Pancreas (tissue), 10 donors: ENCODE data around the gene C12orf60. TPM values are rescaled to one million over a fixed set of nuclear protein-coding genes. Genes with fewer than 3 reads are reported as not detected.

Source experiments
- ATAC-seq, 4 donors: fragments of 200-7000 bp; cut with Tn5 transposase; one replicate each; pipeline versions ENCODE4 v1.8.0 to v1.9.1; 2020; ENCODE audit warnings: mild to moderate bottlenecking in 4 of 4, moderate library complexity in 4 of 4
- DNase-seq, 6 donors: peaks; one replicate each; pipeline ENCODE4 v3.0.0-alpha.2; 2020
- FAIRE-seq: peaks from 2 replicates; lab custom pipeline; 2012; peaks lifted over from hg19 to GRCh38; lab: Jason Lieb, UNC
- H3K27ac ChIP-seq, 4 donors: fragments of 200-600 bp; sonication (generic); 1 replicate in 3 of 4; 2 replicates in 1 of 4; pipeline versions ENCODE4 v1.5.0 to v1.8.0; 2020
- H3K27me3 ChIP-seq, 4 donors: fragments of 200-600 bp; one replicate each; pipeline ENCODE4 v1.8.0; 2021
- H3K36me3 ChIP-seq, 3 donors: fragments of 200-600 bp; sonication (generic) in 1 of 3; one replicate each; pipeline versions ENCODE4 v1.5.0 to v1.8.0; 2020 to 2021
- H3K4me1 ChIP-seq, 3 donors: fragments of 200-600 bp; one replicate each; pipeline ENCODE4 v1.8.0; 2021
- H3K4me3 ChIP-seq, 4 donors: fragments of 200-600 bp; sonication (generic) in 2 of 4; one replicate each; pipeline versions ENCODE4 v1.5.0 to v1.8.0; 2020 to 2021
- H3K9me3 ChIP-seq, 4 donors: fragments of 200-600 bp; one replicate each; pipeline ENCODE4 v1.8.0; 2021
- CTCF ChIP-seq, 4 donors: fragments of 200-600 bp; sonication (generic) in 3 of 4; IDR thresholded peaks; one replicate each; pipeline versions ENCODE4 v1.5.0 to v1.8.0; 2021; ENCODE audit warnings: antibody characterized with exemption in 4 of 4
- WGBS, 2 donors: extraction: QIAGEN DNeasy Blood & Tissue Kit; methylation state at CpG; one replicate each; pipeline ENCODE4 v1.1.7; 2013; 5-methylcytosine and 5-hydroxymethylcytosine counted together
- intact Hi-C, 3 donors: fragments of 100-400 bp; cut with DNase I; formaldehyde crosslinking; loops; one replicate each; pipeline versions ENCODE4 v1.11.1 to v1.14.2; 2022
- polyA plus RNA-seq, 2 donors: library from polyadenylated mRNA; stranded (reverse); fragments of 200-250 nt; gene quantifications; one replicate each; pipeline ENCODE4 v1.2.3, GENCODE V29; 2013
- total RNA-seq, 6 donors: library from RNA; stranded (reverse); fragmentation: NEBNext Ultra II Directional in 4 of 6; extraction: Animal tissue kit (Norgen Biotek cat#: 25700) in 4 of 6; gene quantifications; one replicate each; pipeline versions ENCODE4 v1.2.1 to v1.2.4, GENCODE V29; 2021 to 2023
- donor health status: healthy with polysubstance abuse.
- donor health status: DM: no; HTN: no; CAD: no; lungs with moderate emphysema.
- donor health status: DM: no; HTN: no; CAD: no.
- donor health status: control.
- donor health status: control.
- donor health status: Bipolar disorder and iron deficiency.
- donor health status: DM: yes; HTN: yes; CAD: no.
- donor health status: DM: no; HTN: no; CAD: no.
- donor health status: DM: no; HTN: no; CAD: no.
- donor health status: DM: yes; HTN: yes; CAD: no.

Gene C12orf60
- total and polyA plus RNA-seq, 8 donors = 0.28 to 1.0 (median 0.62) TPM

GRCh38 chr12:14868916-14869506 is 65.5 kb downstream of the C12orf60 start:
- no peak for DNase-seq
- Histone ChIP-seq H3K9me3 (no peaks in the 10 kb centered on the region), H3K4me3 (no peak overlapping the region), H3K36me3 (no peaks in the 10 kb centered on the region), H3K27ac (no peak overlapping the region), H3K27me3 (no peaks in the 10 kb centered on the region), H3K4me1 (no peaks in the 10 kb centered on the region)
- WGBS, 2 donors = 86 to 96% methylated on average over 3 of the region's 3 CpGs
- FAIRE-seq = no peak
- no peak for TF ChIP-seq CTCF (IDR thresholded peaks at IDR 0.05)
- no peak for ATAC-seq
- intact Hi-C loops = no loop called here

DNA sequence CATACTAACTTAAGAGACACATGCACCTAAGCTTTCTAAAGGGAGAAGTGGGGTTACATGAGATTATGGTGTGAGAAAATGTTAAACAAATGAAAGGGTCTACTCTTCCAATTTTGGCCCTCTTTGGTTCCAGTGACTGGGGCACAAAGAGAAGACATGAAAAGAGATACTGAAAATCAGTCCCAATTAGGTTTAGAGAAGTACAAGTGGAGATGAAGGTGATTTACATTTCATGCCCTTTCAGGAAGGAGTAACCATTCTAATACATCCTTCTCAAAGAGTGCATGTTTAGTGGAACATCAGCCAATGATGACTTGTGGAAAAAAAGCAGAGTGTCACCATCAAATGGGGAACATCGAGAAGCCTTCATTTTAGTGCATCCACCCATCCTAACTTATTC is 67.8 kb downstream of the C12orf60 start:
- DNase-seq (no peak), ATAC-seq (no peak), FAIRE-seq (no peak)
- no peak for TF ChIP-seq CTCF (IDR thresholded peaks at IDR 0.05)
- no peaks in the 10 kb centered on the region for H3K27me3 ChIP-seq
- no peaks in the 10 kb centered on the region for H3K9me3 ChIP-seq
- H3K36me3 ChIP-seq = no peaks in the 10 kb centered on the region
- 91 to 100% methylated on average over 1 of the region's 1 CpG for WGBS, 2 donors
- intact Hi-C loops = no loop called here
- no peak overlapping the region for H3K4me3 ChIP-seq
- H3K27ac ChIP-seq = no peak overlapping the region
- H3K4me1 ChIP-seq = no peaks in the 10 kb centered on the region

- FAIRE-seq (no peak), DNase-seq (no peak)
- 79 to 90% methylated on average over 1 of the region's 1 CpG for WGBS, 2 donors
Measured at GRCh38 chr12:14871886-14872285, 68.4 kb downstream of the C12orf60 start.

GRCh38 chr12:14873440-14874185 is 70.1 kb downstream of the C12orf60 start:
- Histone ChIP-seq H3K9me3 (no peaks in the 10 kb centered on the region), H3K4me1 (no peaks in the 10 kb centered on the region), H3K27me3 (no peaks in the 10 kb centered on the region), H3K36me3 (no peaks in the 10 kb centered on the region), H3K4me3 (no peak overlapping the region), H3K27ac (no peak overlapping the region)
- ATAC-seq = no peak
- intact Hi-C loops = no loop called here
- WGBS, 2 donors = 81% methylated on average over 1 of the region's 1 CpG
- no peak for FAIRE-seq
- TF ChIP-seq CTCF (IDR thresholded peaks at IDR 0.05) = no peak
- no peak for DNase-seq

More at GRCh38 chr12:14871886-14872285, 68.4 kb downstream of the C12orf60 start:
- Histone ChIP-seq H3K27ac (no peak overlapping the region), H3K4me3 (no peak overlapping the region), H3K27me3 (no peaks in the 10 kb centered on the region), H3K4me1 (no peaks in the 10 kb centered on the region), H3K9me3 (no peaks in the 10 kb centered on the region), H3K36me3 (no peaks in the 10 kb centered on the region)
- no peak for TF ChIP-seq CTCF (IDR thresholded peaks at IDR 0.05)
- no peak for ATAC-seq
- intact Hi-C loops = no loop called here

Other genes with a start within 250 kb of the C12orf60 start
- 10 to 100 TPM in 5 of 6 donors, 1 to 10 TPM in 1; 8.7 to 35.4 (median 12.5) TPM for gene PLBD1, start 235.8 kb upstream of the C12orf60 start, total RNA-seq
- gene PLBD1, start 235.8 kb upstream of the C12orf60 start, polyA plus RNA-seq = 1 to 10 TPM; 3.2 to 4.1 TPM
- gene GUCY2C, start 107.1 kb upstream of the C12orf60 start, total RNA-seq = under 1 TPM in 1 of 6 donors, not detected in 5; 0.08 TPM
- gene GUCY2C, start 107.1 kb upstream of the C12orf60 start, polyA plus RNA-seq = under 1 TPM in 1 of 2 donors, not detected in 1; 0.02 TPM
- gene WBP11, start 192 bp upstream of the C12orf60 start, total RNA-seq = 10 to 100 TPM; 12.5 to 28.5 (median 23.2) TPM
- gene WBP11, start 192 bp upstream of the C12orf60 start, polyA plus RNA-seq = 10 to 100 TPM in 1 of 2 donors, 1 to 10 TPM in 1; 7.9 to 14.6 TPM
- under 1 TPM in 3 of 6 donors, not detected in 3; 0.12 to 0.19 (median 0.15) TPM for gene SMCO3, start 10.5 kb downstream of the C12orf60 start, total RNA-seq
- gene SMCO3, start 10.5 kb downstream of the C12orf60 start, polyA plus RNA-seq = under 1 TPM; 0.21 to 0.30 TPM
- 1 to 10 TPM in 3 of 6 donors, under 1 TPM in 3; 0.25 to 7.2 (median 1.1) TPM for gene ART4, start 39.9 kb downstream of the C12orf60 start, total RNA-seq
- gene ART4, start 39.9 kb downstream of the C12orf60 start, polyA plus RNA-seq = under 1 TPM; 0.38 to 0.63 TPM
- gene MGP, start 82.2 kb downstream of the C12orf60 start, total RNA-seq = 100 to 1,000 TPM in 2 of 6 donors, 10 to 100 TPM in 4; 30.3 to 179 (median 57.9) TPM
- 100 to 1,000 TPM in 1 of 2 donors, 10 to 100 TPM in 1; 75.6 to 112 TPM for gene MGP, start 82.2 kb downstream of the C12orf60 start, polyA plus RNA-seq
- gene ERP27, start 134.9 kb downstream of the C12orf60 start, total RNA-seq = 100 to 1,000 TPM in 4 of 6 donors, 10 to 100 TPM in 2; 87.2 to 267 (median 128) TPM
- 10 to 100 TPM; 41.8 to 61.3 TPM for gene ERP27, start 134.9 kb downstream of the C12orf60 start, polyA plus RNA-seq
- gene ARHGDIB, start 157.9 kb downstream of the C12orf60 start, total RNA-seq = 10 to 100 TPM in 4 of 6 donors, 1 to 10 TPM in 2; 5.8 to 54.8 (median 15.8) TPM
- 10 to 100 TPM; 25.8 to 27.0 TPM for gene ARHGDIB, start 157.9 kb downstream of the C12orf60 start, polyA plus RNA-seq
- not detected for gene PDE6H, start 169.4 kb downstream of the C12orf60 start, total RNA-seq
- gene PDE6H, start 169.4 kb downstream of the C12orf60 start, polyA plus RNA-seq = not detected